B cell (primary cell): ENCODE results near the gene PLAC8L1. TPM values are rescaled to one million over a fixed set of nuclear protein-coding genes. Genes with fewer than 3 reads are reported as not detected.

ENCODE experiments used
- ATAC-seq: fragments of 200-7000 bp; cut with Tn5 transposase; one replicate; pipeline ENCODE4 v1.10.0; 2021; ENCODE audit warnings: low read depth, mild to moderate bottlenecking, moderate number of reproducible peaks, moderate library complexity
- CTCF ChIA-PET: fragments of 350-600 bp; sonication (Branson Sonifier 250); formaldehyde crosslinking; loops from one replicate; lab custom pipeline; 2021; ENCODE audit warnings: antibody characterized with exemption, inconsistent platforms; lab: Charles Lee
- POLR2A ChIA-PET: fragments of 350-600 bp; sonication (Branson Sonifier 250); formaldehyde crosslinking; loops from one replicate; lab custom pipeline; 2021; ENCODE audit warnings: antibody characterized with exemption; lab: Charles Lee
- DNase-seq: peaks from one replicate; pipeline ENCODE4 v3.0.0; 2013
- H2AFZ ChIP-seq: 2 replicates; pipeline ENCODE4 v1.6.1; 2012; ENCODE audit warnings: mild to moderate bottlenecking, low read depth, low read length; ENCODE audit not compliant: insufficient read depth, poor library complexity, severe bottlenecking
- H3K27ac ChIP-seq, 2 donors: 1 replicate in 1 of 2; 2 replicates in 1 of 2; pipeline ENCODE4 v1.5.1; 2012 to 2013; ENCODE audit warnings: low read length in 2 of 2, mild to moderate bottlenecking in 2 of 2, moderate library complexity in 1 of 2
- H3K27me3 ChIP-seq, 4 experiments: fragments of 200-600 bp in 1 of 4; sonication (generic) in 1 of 4; replicated peaks in 1 of 4; 1 replicate in 2 of 4; 2 replicates in 2 of 4; pipeline versions ENCODE4 v1.6.1 to v1.7.0; 2013 to 2016; ENCODE audit warnings: low read length in 3 of 4, mild to moderate bottlenecking in 2 of 4, mixed read lengths in 1 of 4, moderate library complexity in 1 of 4; ENCODE audit not compliant: insufficient read depth in 4 of 4, control insufficient read depth in 3 of 4; ENCODE audit errors: control extremely low read depth in 1 of 4
- H3K36me3 ChIP-seq, 2 experiments: replicated peaks in 1 of 2; 1 replicate in 1 of 2; 2 replicates in 1 of 2; pipeline versions ENCODE4 v1.6.1 to v1.7.1; 2013; ENCODE audit warnings: low read length in 1 of 2; ENCODE audit not compliant: insufficient read depth in 2 of 2, control insufficient read depth in 1 of 2; ENCODE audit errors: control extremely low read depth in 1 of 2, extremely low read depth in 1 of 2
- H3K4me1 ChIP-seq, 2 donors: fragments of 200-600 bp in 1 of 2; sonication (generic) in 1 of 2; 1 replicate in 1 of 2; 2 replicates in 1 of 2; pipeline versions ENCODE4 v1.5.1 to v1.6.1; 2013 to 2017; ENCODE audit warnings: low read length in 2 of 2; ENCODE audit not compliant: control insufficient read depth in 2 of 2, insufficient read depth in 2 of 2
- H3K4me2 ChIP-seq: replicated peaks from 2 replicates; pipeline ENCODE3; 2012; ENCODE audit warnings: mild to moderate bottlenecking, low read depth, low read length; ENCODE audit not compliant: poor library complexity, severe bottlenecking
- H3K4me3 ChIP-seq, 5 experiments: fragments of 200-600 bp in 1 of 5; sonication (generic) in 1 of 5; 1 replicate in 3 of 5; 2 replicates in 2 of 5; pipeline versions ENCODE4 v1.5.1 to v1.7.0; 2011 to 2016; ENCODE audit warnings: low read length in 4 of 5, mild to moderate bottlenecking in 4 of 5, low read depth in 2 of 5, control low read depth in 1 of 5, moderate library complexity in 1 of 5; ENCODE audit not compliant: insufficient read depth in 1 of 5; ENCODE audit errors: control extremely low read depth in 1 of 5, extremely low read depth in 1 of 5
- H3K79me2 ChIP-seq: fragments of 200-600 bp; sonication (generic); one replicate; pipeline ENCODE4 v1.6.0; 2016; ENCODE audit warnings: low read length; ENCODE audit not compliant: control insufficient read depth, insufficient read depth
- H3K9ac ChIP-seq: fragments of 200-600 bp; sonication (generic); 2 replicates; pipeline ENCODE4 v1.6.1; 2017; ENCODE audit warnings: mild to moderate bottlenecking, low read length, moderate library complexity
- H3K9me3 ChIP-seq, 3 donors: one replicate each; pipeline versions ENCODE4 v1.6.1 to v1.7.1; 2013; ENCODE audit warnings: low read length in 2 of 3; ENCODE audit not compliant: control insufficient read depth in 2 of 3, insufficient read depth in 1 of 3; ENCODE audit errors: control extremely low read depth in 1 of 3
- H4K20me1 ChIP-seq: 2 replicates; pipeline ENCODE4 v1.6.0; 2012; ENCODE audit warnings: mild to moderate bottlenecking, low read length; ENCODE audit not compliant: insufficient read depth, control insufficient read depth, poor library complexity, severe bottlenecking
- H3K27ac Mint-ChIP-seq: one replicate; pipeline ENCODE4 v1.8.0; 2021; ENCODE audit warnings: mixed read lengths
- H3K27me3 Mint-ChIP-seq: one replicate; pipeline ENCODE4 v1.8.0; 2021; ENCODE audit warnings: mixed read lengths
- H3K4me1 Mint-ChIP-seq: one replicate; pipeline ENCODE4 v1.8.0; 2021; ENCODE audit warnings: mixed read lengths
- H3K4me3 Mint-ChIP-seq: one replicate; pipeline ENCODE4 v1.8.0; 2021; ENCODE audit warnings: mixed read lengths
- H3K9me3 Mint-ChIP-seq: one replicate; pipeline ENCODE4 v1.8.0; 2022; ENCODE audit warnings: mixed read lengths; ENCODE audit not compliant: insufficient read depth
- CTCF ChIP-seq: fragments of 200-600 bp; IDR thresholded peaks from one replicate; pipeline ENCODE4 v1.8.0; 2022; ENCODE audit warnings: antibody characterized with exemption, mild to moderate bottlenecking
- EZH2 ChIP-seq: IDR thresholded peaks from 2 replicates; pipeline ENCODE4 v1.6.1; 2012; ENCODE audit warnings: borderline replicate concordance, low read depth, mild to moderate bottlenecking, moderate library complexity, low read length; ENCODE audit not compliant: insufficient read depth, poor library complexity, severe bottlenecking
- WGBS: methylation state at CpG from one replicate; pipeline ENCODE4 v1.1.5; 2013; ENCODE audit warnings: missing lambda C conversion rate; ENCODE audit not compliant: insufficient coverage; 5-methylcytosine and 5-hydroxymethylcytosine counted together
- intact Hi-C: fragments of 100-400 bp; cut with micrococcal nuclease; formaldehyde crosslinking; loops from one replicate; pipeline ENCODE4 v1.10.0; 2022
- polyA plus RNA-seq: library from polyadenylated mRNA; depleted of rRNA; stranded (reverse); fragments of >200 nt; gene quantifications from 2 replicates; pipeline ENCODE4 v1.2.3, GENCODE V29; 2012
- total RNA-seq, 2 donors: library from RNA; stranded (reverse); fragments of 120-200 nt in 1 of 2; gene quantifications; 1 replicate in 1 of 2; 2 replicates in 1 of 2; pipeline versions ENCODE4 v1.2.3 to v1.2.4, GENCODE V29; 2013 to 2022

Gene PLAC8L1
- total and polyA plus RNA-seq, 2 donors (not counting 1 experiment from before 2014, with no cell fraction given): 0.49 TPM; not detected in 1

GRCh38 chr5:146088098-146088497 lies 17.3 kb downstream of the PLAC8L1 start:
- no peak for ATAC-seq
- H3K4me2 ChIP-seq: no peak overlapping the region
- intact Hi-C loops: no loop called here
- no peaks in the 10 kb centered on the region for H3K9me3 ChIP-seq
- Mint-ChIP-seq H3K4me1 (no peaks in the 10 kb centered on the region), H3K27ac (no peak overlapping the region), H3K4me3 (no peak overlapping the region), H3K27me3 (no peaks in the 10 kb centered on the region), H3K9me3 (no peaks in the 10 kb centered on the region)
- no peak for DNase-seq
- H3K4me3 ChIP-seq: no peak overlapping the region
- POLR2A ChIA-PET: no interaction called here
- no peaks in the 10 kb centered on the region for H4K20me1 ChIP-seq
- no peaks in the 10 kb centered on the region for H3K27me3 ChIP-seq
- CTCF ChIA-PET: no interaction called here
- H2AFZ ChIP-seq: no peak overlapping the region
- TF ChIP-seq CTCF: no peak
- no peak for TF ChIP-seq EZH2
- WGBS: 100% methylated on average over 1 of the region's 3 CpGs
- H3K27ac ChIP-seq: no peak overlapping the region
- H3K9ac ChIP-seq: no peak overlapping the region
- no peaks in the 10 kb centered on the region for H3K4me1 ChIP-seq
- no peaks in the 10 kb centered on the region for H3K79me2 ChIP-seq
- H3K36me3 ChIP-seq: no peaks in the 10 kb centered on the region

GRCh38 chr5:146084376-146084775 lies 21.0 kb downstream of the PLAC8L1 start:
- Mint-ChIP-seq H3K27ac (no peak overlapping the region), H3K4me3 (no peak overlapping the region), H3K9me3 (no peaks in the 10 kb centered on the region), H3K4me1 (peaks cover 5% of the 10 kb centered on the region), H3K27me3 (no peaks in the 10 kb centered on the region)
- ChIA-PET CTCF (no interaction called here), POLR2A (no interaction called here)
- no peak overlapping the region for H2AFZ ChIP-seq
- no peaks in the 10 kb centered on the region for H3K9me3 ChIP-seq
- H3K4me1 ChIP-seq: peaks cover 0 to 4% of the 10 kb centered on the region in 2 donors
- intact Hi-C loops: no loop called here
- H3K36me3 ChIP-seq: no peaks in the 10 kb centered on the region
- H3K4me2 ChIP-seq: no peak overlapping the region
- H3K27ac ChIP-seq: no peak overlapping the region
- no peaks in the 10 kb centered on the region for H3K27me3 ChIP-seq
- no peak for DNase-seq
- no peak overlapping the region for H3K4me3 ChIP-seq
- no peaks in the 10 kb centered on the region for H4K20me1 ChIP-seq
- no peak for ATAC-seq
- no peaks in the 10 kb centered on the region for H3K79me2 ChIP-seq
- 100% methylated on average over 2 of the region's 4 CpGs for WGBS
- TF ChIP-seq EZH2 (no peak), CTCF (no peak)
- H3K9ac ChIP-seq: no peak overlapping the region
